ENCODE measurements around the gene RNF169. TPM values are rescaled to one million over a fixed set of nuclear protein-coding genes. Genes with fewer than 3 reads are reported as not detected.

RNF169 gene
- total RNA-seq, 3 donors from 2014 or later, result 16.5 to 36.1 (median 27.2) TPM

GRCh38 chr11:74815966-74816365 is 67.3 kb downstream of the RNF169 start:
- H3K27ac ChIP-seq, result no peak overlapping the region
- no peak for DNase-seq (ENCODE audit: low spot score in 2 of 2)
- no peaks in the 10 kb centered on the region for H3K4me1 ChIP-seq
- H3K4me3 ChIP-seq, result no peak overlapping the region
- TF ChIP-seq POLR2A (IDR thresholded peaks at IDR 0.05), result no peak
- no peak for TF ChIP-seq POLR2AphosphoS5 (IDR thresholded peaks at IDR 0.05)
- no peak for TF ChIP-seq CTCF (IDR thresholded peaks at IDR 0.05)
- H3K9me3 ChIP-seq, result no peaks in the 10 kb centered on the region
- H3K27me3 ChIP-seq, result no peaks in the 10 kb centered on the region
- intact Hi-C loops (cut with DNase I; ENCODE audit: low total_unique reads), result no loop called here
- no peaks in the 10 kb centered on the region for H3K36me3 ChIP-seq

GRCh38 chr11:74816664-74817063 is 68.0 kb downstream of the RNF169 start:
- H3K9me3 ChIP-seq, result no peaks in the 10 kb centered on the region
- intact Hi-C loops (cut with DNase I; ENCODE audit: low total_unique reads), result no loop called here
- H3K27ac ChIP-seq, result no peak overlapping the region
- DNase-seq (ENCODE audit: low spot score in 2 of 2), result no peak
- H3K36me3 ChIP-seq, result no peaks in the 10 kb centered on the region
- no peaks in the 10 kb centered on the region for H3K27me3 ChIP-seq
- H3K4me3 ChIP-seq, result no peak overlapping the region
- TF ChIP-seq POLR2A (IDR thresholded peaks at IDR 0.05) (no peak), CTCF (IDR thresholded peaks at IDR 0.05) (no peak), POLR2AphosphoS5 (IDR thresholded peaks at IDR 0.05) (no peak)
- H3K4me1 ChIP-seq, result no peaks in the 10 kb centered on the region

GRCh38 chr11:74818283-74818946 is 69.8 kb downstream of the RNF169 start:
- intact Hi-C loops (cut with DNase I; ENCODE audit: low total_unique reads), result no loop called here
- TF ChIP-seq CTCF (IDR thresholded peaks at IDR 0.05) (no peak), POLR2A (IDR thresholded peaks at IDR 0.05) (no peak), POLR2AphosphoS5 (IDR thresholded peaks at IDR 0.05) (no peak)
- Histone ChIP-seq H3K27ac (no peak overlapping the region), H3K27me3 (no peaks in the 10 kb centered on the region), H3K4me1 (no peaks in the 10 kb centered on the region), H3K9me3 (no peaks in the 10 kb centered on the region), H3K4me3 (no peak overlapping the region), H3K36me3 (no peaks in the 10 kb centered on the region)
- DNase-seq (ENCODE audit: low spot score in 2 of 2), result no peak

- intact Hi-C loops (cut with DNase I; ENCODE audit: low total_unique reads), result no loop called here
- Histone ChIP-seq H3K4me3 (no peak overlapping the region), H3K27me3 (no peaks in the 10 kb centered on the region), H3K36me3 (no peaks in the 10 kb centered on the region), H3K4me1 (no peaks in the 10 kb centered on the region), H3K27ac (no peak overlapping the region), H3K9me3 (peaks cover 0 to 6% of the 10 kb centered on the region in 2 donors)
- DNase-seq (ENCODE audit: low spot score in 2 of 2), result no peak
- TF ChIP-seq CTCF (IDR thresholded peaks at IDR 0.05) (no peak), POLR2A (IDR thresholded peaks at IDR 0.05) (no peak), POLR2AphosphoS5 (IDR thresholded peaks at IDR 0.05) (no peak)
Observed at GRCh38 chr11:74819400-74819799, 70.8 kb downstream of the RNF169 start.

DNA sequence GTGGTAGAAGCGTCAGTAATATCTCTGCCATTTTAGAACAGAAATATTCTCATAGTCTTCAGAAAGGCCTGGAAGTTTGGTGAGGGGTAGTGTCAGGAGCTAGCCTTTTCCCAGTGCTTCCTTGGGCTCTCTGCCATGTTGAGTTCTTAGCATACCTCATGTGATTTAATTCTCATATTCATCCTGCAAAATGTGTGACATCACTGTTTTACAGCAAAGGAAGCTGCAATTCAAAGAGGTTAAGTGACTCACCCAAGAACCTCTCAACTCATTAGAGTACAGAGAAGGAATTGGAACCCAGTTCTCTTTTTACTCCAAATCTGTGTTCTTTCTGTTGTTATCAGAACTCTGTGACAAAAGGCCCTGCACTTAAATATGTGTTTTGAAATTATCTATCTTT is 72.1 kb downstream of the RNF169 start:
- intact Hi-C loops (cut with DNase I; ENCODE audit: low total_unique reads), result no loop called here

More for the DNA sequence above, 72.1 kb downstream of the RNF169 start:
- peaks cover 0 to 9% of the 10 kb centered on the region in 2 donors for H3K9me3 ChIP-seq
- H3K4me1 ChIP-seq, result no peaks in the 10 kb centered on the region
- no peak overlapping the region for H3K27ac ChIP-seq
- H3K27me3 ChIP-seq, result no peaks in the 10 kb centered on the region
- no peaks in the 10 kb centered on the region for H3K36me3 ChIP-seq
- TF ChIP-seq CTCF (IDR thresholded peaks at IDR 0.05) (no peak), POLR2AphosphoS5 (IDR thresholded peaks at IDR 0.05) (no peak), POLR2A (IDR thresholded peaks at IDR 0.05) (no peak)
- H3K4me3 ChIP-seq, result no peak overlapping the region
- no peak for DNase-seq (ENCODE audit: low spot score in 2 of 2)

Measured in breast epithelium (tissue), 4 donors.